Tibial nerve (tissue), 4 donors: ENCODE results near the gene UBIAD1.

ENCODE experiments used
- CTCF ChIP-seq, 5 experiments: fragments of 200-600 bp in 3 of 5; fragments of 450-650 bp in 2 of 5; sonication (generic) in 3 of 5; IDR thresholded peaks; one replicate each; pipeline ENCODE4 v1.5.1; 2016 to 2019; ENCODE audit warnings: antibody characterized with exemption in 5 of 5, mild to moderate bottlenecking in 3 of 5, moderate library complexity in 2 of 5
- EP300 ChIP-seq, 2 donors: sonication (generic); formaldehyde crosslinking; IDR thresholded peaks; one replicate each; pipeline ENCODE4 v1.6.1; 2017; ENCODE audit warnings: antibody characterized with exemption in 2 of 2, mild to moderate bottlenecking in 1 of 2
- POLR2A ChIP-seq, 2 donors: fragments of 450-650 bp; IDR thresholded peaks; one replicate each; pipeline ENCODE4 v1.6.1; 2017; ENCODE audit warnings: antibody characterized with exemption in 2 of 2, mild to moderate bottlenecking in 2 of 2, moderate library complexity in 2 of 2

GRCh38 chr1:11307852-11308251 lies 34.9 kb downstream of the UBIAD1 start:
- TF ChIP-seq POLR2A (IDR thresholded peaks at IDR 0.05) (no peak), CTCF (IDR thresholded peaks at IDR 0.05) (no peak), EP300 (IDR thresholded peaks at IDR 0.05) (no peak)
